Stimulated activated naive CD8-positive, alpha-beta T cell treated with anti-CD3 and anti-CD28 coated beads, Interleukin-15, amount 100 ng/mL, for 72 hours (primary cell): ENCODE results near the gene L3HYPDH.

Experiments
- ATAC-seq: fragments of 150-1000 bp; cut with Tn5 transposase; 2 replicates; pipeline ENCODE4 v1.10.0; 2021; ENCODE audit warnings: mild to moderate bottlenecking, moderate library complexity
- DNase-seq, 2 donors: peaks; one replicate each; pipeline ENCODE4 v3.0.0; 2021 to 2022
- H3K27ac Mint-ChIP-seq, 2 donors: one replicate each; pipeline ENCODE4 v1.8.0; 2022; ENCODE audit warnings: mild to moderate bottlenecking in 2 of 2, mixed read lengths in 2 of 2, moderate library complexity in 2 of 2
- H3K27me3 Mint-ChIP-seq: one replicate; pipeline ENCODE4 v1.8.0; 2022; ENCODE audit warnings: mixed read lengths
- H3K4me1 Mint-ChIP-seq: one replicate; pipeline ENCODE4 v1.8.0; 2022; ENCODE audit warnings: mild to moderate bottlenecking, mixed read lengths
- H3K4me3 Mint-ChIP-seq, 2 donors: one replicate each; pipeline ENCODE4 v1.8.0; 2022; ENCODE audit warnings: mild to moderate bottlenecking in 2 of 2, mixed read lengths in 2 of 2, moderate library complexity in 1 of 2
- H3K9me3 Mint-ChIP-seq, 2 donors: one replicate each; pipeline ENCODE4 v1.8.0; 2022; ENCODE audit warnings: mixed read lengths in 2 of 2

The L3HYPDH gene

DNA sequence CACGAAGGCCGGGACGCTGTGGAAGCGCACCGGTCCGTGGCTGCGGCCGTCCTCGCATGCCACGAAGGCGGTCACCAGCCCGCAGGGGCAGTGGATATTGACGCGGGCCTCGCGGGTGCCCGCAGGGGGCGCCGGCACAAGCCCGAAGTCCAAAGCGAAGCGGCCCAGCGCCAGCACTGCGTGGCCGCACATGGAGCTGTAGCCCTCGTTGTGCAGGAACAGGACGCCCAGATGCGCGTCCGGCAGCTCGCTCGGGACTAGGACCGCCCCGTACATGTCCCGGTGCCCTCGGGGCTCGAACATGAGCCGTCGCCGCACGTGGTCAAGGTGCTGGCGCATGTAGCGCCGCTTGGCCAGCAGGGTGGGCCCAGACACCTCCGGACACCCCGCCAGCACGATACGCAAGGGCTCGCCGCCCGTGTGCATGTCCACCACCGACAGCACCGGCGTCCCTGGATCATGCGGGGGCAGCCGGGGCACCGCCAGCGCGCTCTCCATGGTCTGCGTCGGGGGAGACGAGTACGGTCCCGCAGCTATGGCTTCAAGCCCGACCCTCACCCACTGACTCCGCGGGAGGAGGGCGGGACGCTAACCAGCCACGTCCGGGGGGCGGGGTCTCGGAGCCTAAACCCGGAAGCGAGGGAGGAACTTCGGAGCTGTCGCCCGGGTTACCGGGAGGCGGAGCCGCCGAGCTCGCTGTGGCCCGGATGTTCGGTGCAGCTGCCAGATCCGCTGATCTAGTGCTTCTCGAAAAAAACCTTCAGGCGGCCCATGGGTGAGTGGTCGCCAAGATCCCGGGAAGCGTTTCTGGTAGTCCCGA, at the start of gene L3HYPDH, which contains the start of gene JKAMP:
TSS of gene L3HYPDH (minus strand) at position 590 of the 820 bp plus-strand sequence. CDS start at position 498, 92 bp downstream.
TSS of gene JKAMP (plus strand) at position 699 of the 820 bp plus-strand sequence. CDS start at position 772, 73 bp downstream.
- peak within 1 kb of the TSS; percentile 76 to 89 for H3K27ac Mint-ChIP-seq
- no peaks in the 10 kb centered on the region for H3K9me3 Mint-ChIP-seq
- H3K4me1 Mint-ChIP-seq: peaks cover 51% of the 10 kb centered on the region
- ATAC-seq (peak; percentile 96), DNase-seq (peak; percentile 95 to 97)
- no peaks in the 10 kb centered on the region for H3K27me3 Mint-ChIP-seq
- H3K4me3 Mint-ChIP-seq: peak within 1 kb of the TSS; percentile 88

DNA sequence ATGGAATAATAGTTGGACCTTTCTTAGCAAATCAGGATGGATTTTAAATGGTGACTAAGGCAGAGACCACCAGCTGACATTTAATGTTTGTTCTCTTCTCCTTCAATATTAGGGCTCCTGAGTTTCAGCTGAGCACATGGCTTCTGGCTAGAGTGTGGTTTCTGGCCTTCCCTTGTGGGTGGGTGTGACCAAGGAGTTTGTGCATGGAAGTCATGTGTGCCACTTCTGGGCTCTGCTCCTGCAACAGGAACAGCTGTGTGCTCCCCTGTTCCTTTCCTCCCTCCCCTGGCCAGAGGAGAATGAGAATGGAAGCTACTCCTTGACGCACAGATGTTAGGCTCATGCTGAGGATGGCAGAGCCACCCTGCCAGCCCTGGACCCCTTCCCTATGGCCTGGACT, 48.2 kb upstream of the L3HYPDH start:
- DNase-seq (no peak), ATAC-seq (no peak)
- H3K9me3 Mint-ChIP-seq: no peaks in the 10 kb centered on the region
- H3K27me3 Mint-ChIP-seq: peaks cover 48% of the 10 kb centered on the region
- no peak overlapping the region for H3K27ac Mint-ChIP-seq
- H3K4me1 Mint-ChIP-seq: no peaks in the 10 kb centered on the region
- no peak overlapping the region for H3K4me3 Mint-ChIP-seq

DNA sequence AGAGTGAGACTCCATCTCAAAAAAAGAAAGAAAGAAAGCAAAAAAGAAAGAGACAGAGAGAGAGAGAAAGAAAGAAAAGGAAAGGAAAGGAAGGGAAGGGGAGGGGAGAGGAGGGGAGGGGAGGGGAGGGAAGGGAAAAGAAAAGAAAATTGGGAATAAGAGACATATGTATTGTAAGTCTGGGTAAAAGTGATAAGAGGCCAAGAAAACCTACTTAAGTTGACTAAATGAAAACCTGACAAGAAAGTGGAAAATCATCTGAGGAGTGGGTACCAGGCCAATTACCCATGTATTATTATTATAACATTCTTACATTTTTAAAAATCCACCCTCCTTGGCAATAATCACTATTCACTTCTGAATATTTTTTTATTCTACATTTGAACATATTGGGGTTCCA, 46.1 kb upstream of the L3HYPDH start:
- DNase-seq (no peak), ATAC-seq (no peak)
- Mint-ChIP-seq H3K4me3 (no peak overlapping the region), H3K9me3 (no peaks in the 10 kb centered on the region), H3K27me3 (peaks cover 42% of the 10 kb centered on the region), H3K4me1 (no peaks in the 10 kb centered on the region), H3K27ac (no peak overlapping the region)

DNA sequence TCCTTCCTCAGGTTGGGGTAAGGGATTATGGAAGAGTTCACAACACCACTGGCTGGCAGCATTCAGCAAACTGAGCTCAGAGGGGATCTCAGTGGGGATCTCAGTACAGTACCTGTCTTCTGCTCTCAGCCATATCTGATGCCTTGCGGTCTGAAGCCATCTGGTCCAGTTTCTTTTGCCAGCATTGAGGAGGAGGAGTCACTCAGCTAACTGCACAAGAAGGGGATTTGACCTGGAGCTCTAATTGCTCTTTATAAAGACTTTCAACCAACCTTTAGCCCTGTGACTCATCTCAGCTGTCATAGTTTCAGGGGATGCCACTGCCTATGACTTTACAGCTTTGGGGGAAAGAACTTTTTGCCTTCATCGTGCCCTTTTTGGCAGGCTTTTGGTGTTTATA, 45.0 kb upstream of the L3HYPDH start:
- no peak for DNase-seq
- Mint-ChIP-seq H3K4me1 (no peaks in the 10 kb centered on the region), H3K4me3 (no peak overlapping the region), H3K9me3 (no peaks in the 10 kb centered on the region), H3K27ac (no peak overlapping the region), H3K27me3 (peaks cover 42% of the 10 kb centered on the region)
- ATAC-seq: no peak

DNA sequence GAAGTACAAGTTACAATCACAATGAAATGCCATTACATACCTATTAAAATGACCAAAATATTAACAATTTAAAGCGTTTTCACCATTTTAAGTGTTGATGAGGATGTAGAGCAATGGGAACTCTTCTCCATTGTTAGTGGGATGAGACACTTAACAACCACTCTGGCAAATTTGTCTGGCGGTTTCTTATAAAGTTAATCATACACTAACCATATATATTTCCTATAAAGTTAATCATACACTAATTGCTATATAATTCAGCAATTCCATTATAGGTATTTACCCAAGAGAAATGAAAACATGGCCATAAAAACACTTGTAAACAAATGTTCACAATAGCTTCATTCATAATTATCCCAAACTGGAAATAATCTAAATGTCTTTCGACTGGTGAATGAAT, 36.0 kb upstream of the L3HYPDH start:
- no peaks in the 10 kb centered on the region for H3K4me1 Mint-ChIP-seq

DNA sequence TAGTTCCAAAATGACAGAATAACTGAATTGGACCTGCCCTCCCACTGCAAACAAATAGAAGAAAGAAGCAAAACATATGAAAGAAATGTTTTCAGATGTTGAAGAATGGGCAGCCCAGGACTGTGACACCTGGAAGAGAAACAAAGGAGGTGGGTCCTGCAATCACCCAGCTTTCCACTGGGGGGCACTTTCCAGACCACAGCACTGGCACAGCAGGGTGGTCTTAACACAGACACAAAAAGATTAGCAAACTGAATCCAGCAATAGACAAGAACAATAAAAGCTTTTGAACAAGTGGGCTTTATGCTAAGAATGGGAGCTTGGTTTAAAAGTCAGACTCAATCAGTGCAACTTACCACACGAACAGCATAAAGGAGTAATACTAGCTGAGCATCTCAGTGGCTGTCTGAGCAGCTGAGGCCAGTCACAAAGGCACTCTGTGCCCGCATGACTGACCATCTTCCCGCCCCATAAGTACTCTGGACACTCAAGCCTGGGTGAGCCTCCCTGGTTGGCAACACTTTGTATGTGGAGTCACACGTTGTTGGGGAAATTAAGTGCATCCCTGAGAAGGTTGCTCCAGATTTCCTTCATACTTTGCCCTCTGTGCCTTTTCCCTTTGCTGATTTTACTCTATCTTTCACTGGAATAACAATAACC, 27.8 kb upstream of the L3HYPDH start:
- no peak for ATAC-seq

More for the DNA sequence above, 36.0 kb upstream of the L3HYPDH start:
- Mint-ChIP-seq H3K4me3 (no peak overlapping the region), H3K9me3 (no peaks in the 10 kb centered on the region), H3K27ac (no peak overlapping the region), H3K27me3 (peaks cover 10% of the 10 kb centered on the region)
- no peak for ATAC-seq
- no peak for DNase-seq

DNA sequence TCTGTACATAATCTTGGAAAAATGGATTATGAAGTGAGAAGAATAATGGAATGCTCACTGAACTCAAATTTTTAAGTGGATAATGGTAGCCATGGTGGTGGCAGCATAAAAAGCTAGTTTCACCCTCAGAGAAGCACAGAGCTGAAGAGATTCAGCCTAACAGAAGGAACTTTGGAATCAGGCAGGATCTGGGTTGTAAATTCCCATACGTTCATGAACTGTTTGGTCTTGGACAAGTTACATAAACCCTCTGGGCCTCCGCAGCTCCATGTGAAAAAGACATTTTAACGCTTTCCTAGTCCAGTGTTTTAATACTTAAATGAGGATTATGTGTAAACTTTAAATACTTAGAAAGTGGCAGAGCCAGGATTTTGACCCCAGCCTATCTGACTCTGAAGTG, 26.8 kb upstream of the L3HYPDH start:
- H3K27me3 Mint-ChIP-seq: peaks cover 36% of the 10 kb centered on the region
- no peak overlapping the region for H3K27ac Mint-ChIP-seq
- H3K4me3 Mint-ChIP-seq: no peak overlapping the region
- ATAC-seq (no peak), DNase-seq (no peak)
- H3K9me3 Mint-ChIP-seq: peaks cover 0 to 8% of the 10 kb centered on the region in 2 donors
- H3K4me1 Mint-ChIP-seq: no peaks in the 10 kb centered on the region

More for the DNA sequence above, 27.8 kb upstream of the L3HYPDH start:
- Mint-ChIP-seq H3K9me3 (peaks cover 0 to 8% of the 10 kb centered on the region in 2 donors), H3K27me3 (peaks cover 39% of the 10 kb centered on the region), H3K27ac (no peak overlapping the region), H3K4me3 (no peak overlapping the region), H3K4me1 (no peaks in the 10 kb centered on the region)
- DNase-seq: no peak

DNA sequence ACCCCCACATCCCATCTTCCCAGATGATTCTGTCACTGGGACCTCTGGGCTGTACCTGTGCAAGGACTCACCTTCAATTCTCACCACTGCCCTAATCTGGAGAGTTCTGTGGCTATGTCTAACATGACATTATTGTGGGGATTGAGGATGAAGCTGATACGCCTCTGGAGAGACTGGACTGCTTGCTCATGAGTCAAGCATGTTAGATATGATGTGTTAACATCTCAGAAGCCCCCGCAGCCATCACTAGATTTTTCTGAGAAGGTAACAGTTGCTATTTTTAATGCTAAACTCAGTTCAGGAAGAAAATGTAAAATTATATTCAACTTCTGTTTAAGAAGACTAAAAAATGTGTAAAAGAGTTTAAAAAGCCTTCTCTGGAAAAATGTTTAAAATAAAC, 25.8 kb upstream of the L3HYPDH start:
- Mint-ChIP-seq H3K9me3 (peaks cover 0 to 8% of the 10 kb centered on the region in 2 donors), H3K4me3 (no peak overlapping the region), H3K4me1 (no peaks in the 10 kb centered on the region), H3K27me3 (peaks cover 27% of the 10 kb centered on the region), H3K27ac (no peak overlapping the region)
- no peak for DNase-seq
- ATAC-seq: no peak

DNA sequence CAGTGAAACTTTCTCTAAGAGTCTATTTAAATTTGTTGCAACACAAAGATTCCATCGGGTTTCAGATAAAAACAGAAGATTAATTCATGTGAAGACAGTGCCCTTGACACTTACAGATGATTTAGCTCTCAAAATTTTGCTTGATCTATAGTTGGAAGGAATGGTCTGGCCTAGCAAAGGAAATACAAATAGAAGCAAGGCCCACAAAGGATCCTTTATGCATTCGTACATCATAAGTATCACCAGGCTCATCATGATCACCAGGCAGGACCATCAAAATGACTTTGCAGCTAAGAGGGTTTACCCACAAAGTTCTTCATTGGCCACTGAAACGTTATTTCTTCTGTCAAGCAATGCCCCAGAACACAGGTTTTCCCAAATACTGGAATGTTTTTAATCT, 24.9 kb upstream of the L3HYPDH start:
- no peak for DNase-seq
- Mint-ChIP-seq H3K27ac (no peak overlapping the region), H3K4me3 (no peak overlapping the region)

DNA sequence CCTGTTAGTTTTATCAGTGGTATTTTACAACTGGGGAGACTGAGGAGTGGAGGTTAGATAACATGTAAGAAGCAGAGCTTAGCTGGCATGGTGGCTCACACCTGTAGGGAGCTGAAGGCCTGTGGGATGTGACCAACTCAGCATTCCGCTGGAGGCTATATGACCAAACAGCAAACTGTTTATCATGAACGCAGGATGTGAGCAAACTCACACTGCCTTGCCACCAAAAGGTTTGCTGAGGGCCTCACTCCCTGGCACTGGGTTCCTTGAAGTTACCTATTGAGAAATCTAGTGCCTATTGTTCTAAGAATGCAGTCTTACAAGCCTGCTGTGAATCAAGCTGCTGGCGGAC, 23.5 kb upstream of the L3HYPDH start:
- Mint-ChIP-seq H3K27ac (no peak overlapping the region), H3K9me3 (no peaks in the 10 kb centered on the region), H3K27me3 (peaks cover 9% of the 10 kb centered on the region), H3K4me1 (no peaks in the 10 kb centered on the region), H3K4me3 (no peak overlapping the region)
- ATAC-seq (no peak), DNase-seq (no peak)

More for the DNA sequence above, 24.9 kb upstream of the L3HYPDH start:
- H3K27me3 Mint-ChIP-seq: peaks cover 18% of the 10 kb centered on the region
- H3K4me1 Mint-ChIP-seq: no peaks in the 10 kb centered on the region
- no peak for ATAC-seq
- H3K9me3 Mint-ChIP-seq: peaks cover 0 to 1% of the 10 kb centered on the region in 2 donors

DNA sequence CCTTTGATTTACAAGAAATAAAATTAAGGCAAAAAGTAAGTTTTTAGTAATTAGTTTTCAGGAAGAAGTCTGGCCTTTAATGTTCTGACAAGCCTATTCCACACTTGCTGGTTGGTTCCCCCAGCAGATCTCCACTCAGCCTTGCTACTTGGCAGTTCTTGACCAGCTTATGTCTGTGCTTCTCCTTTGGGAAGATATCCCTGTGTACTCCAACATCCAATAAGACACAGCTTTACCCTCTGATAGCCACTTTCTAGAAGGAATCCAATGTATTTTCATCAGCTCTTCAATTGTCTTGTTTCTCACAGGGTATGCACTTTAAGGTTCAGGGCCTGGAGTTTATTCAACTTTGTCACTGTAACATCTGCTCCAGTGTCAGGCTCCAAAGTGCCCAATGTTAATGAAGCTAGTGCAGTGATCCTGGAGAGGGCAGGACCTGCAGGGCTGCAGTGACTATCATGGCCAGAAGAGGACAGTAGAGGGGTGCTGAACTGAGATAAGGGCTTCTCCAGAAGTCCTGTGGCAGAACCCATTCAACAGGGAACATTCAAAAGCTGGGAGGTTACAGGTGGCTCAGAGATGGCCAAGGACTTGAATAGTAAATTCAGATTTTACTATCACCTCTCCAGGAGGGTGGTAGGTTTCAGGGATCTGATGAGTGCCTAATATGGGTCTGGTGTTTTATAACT, 23.0 kb upstream of the L3HYPDH start:
- Mint-ChIP-seq H3K9me3 (no peaks in the 10 kb centered on the region), H3K4me3 (no peak overlapping the region), H3K27me3 (peaks cover 8% of the 10 kb centered on the region), H3K27ac (no peak overlapping the region), H3K4me1 (no peaks in the 10 kb centered on the region)
- ATAC-seq (peak; percentile 87), DNase-seq (peak; percentile 34 to 39)

DNA sequence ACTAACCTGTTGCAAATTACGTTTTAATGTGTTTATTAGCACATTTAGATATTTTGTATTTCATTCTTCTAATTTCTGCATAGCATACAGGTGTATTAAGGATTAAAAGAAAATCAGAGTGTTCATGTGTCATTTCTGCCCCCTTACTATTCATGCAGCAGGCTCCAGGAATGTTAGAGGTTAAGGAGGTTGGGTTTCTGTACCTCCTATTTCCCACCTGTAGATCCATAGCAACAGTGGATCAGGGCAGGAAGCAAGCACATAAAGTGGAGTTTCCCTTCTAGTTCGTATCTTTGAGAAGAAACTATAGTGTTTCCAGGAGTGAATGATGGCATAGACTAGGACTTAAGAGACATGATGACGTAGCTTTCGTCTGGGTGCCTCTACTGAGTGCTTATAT, 19.0 kb upstream of the L3HYPDH start:
- H3K4me3 Mint-ChIP-seq: no peak overlapping the region
- ATAC-seq: no peak
- no peaks in the 10 kb centered on the region for H3K27me3 Mint-ChIP-seq
- no peaks in the 10 kb centered on the region for H3K4me1 Mint-ChIP-seq
- no peak for DNase-seq
- no peak overlapping the region for H3K27ac Mint-ChIP-seq
- no peaks in the 10 kb centered on the region for H3K9me3 Mint-ChIP-seq

DNA sequence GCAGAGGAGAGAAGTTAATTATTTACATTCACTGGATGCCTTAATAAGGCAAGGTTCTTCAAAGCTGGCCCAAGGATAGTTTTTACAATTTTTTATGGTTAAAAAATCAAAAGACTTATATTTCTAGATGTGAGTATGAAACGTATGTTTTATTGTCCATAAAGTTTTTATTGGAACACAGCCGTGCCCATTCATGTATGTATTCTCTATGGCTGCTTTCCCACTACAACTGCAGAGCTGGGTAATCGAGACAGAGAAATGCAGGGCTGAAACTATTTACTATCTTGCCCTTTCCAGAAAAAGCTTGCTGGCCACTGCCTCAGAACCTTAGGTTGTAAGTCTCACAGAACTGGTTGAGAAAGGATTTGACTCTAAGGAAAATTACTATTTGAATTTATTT, 16.5 kb upstream of the L3HYPDH start:
- no peaks in the 10 kb centered on the region for H3K27me3 Mint-ChIP-seq
- DNase-seq (no peak), ATAC-seq (no peak)
- H3K4me1 Mint-ChIP-seq: no peaks in the 10 kb centered on the region
- H3K9me3 Mint-ChIP-seq: no peaks in the 10 kb centered on the region
- H3K27ac Mint-ChIP-seq: peak overlapping the region in 1 of 2 donors; percentile 57
- H3K4me3 Mint-ChIP-seq: no peak overlapping the region

DNA sequence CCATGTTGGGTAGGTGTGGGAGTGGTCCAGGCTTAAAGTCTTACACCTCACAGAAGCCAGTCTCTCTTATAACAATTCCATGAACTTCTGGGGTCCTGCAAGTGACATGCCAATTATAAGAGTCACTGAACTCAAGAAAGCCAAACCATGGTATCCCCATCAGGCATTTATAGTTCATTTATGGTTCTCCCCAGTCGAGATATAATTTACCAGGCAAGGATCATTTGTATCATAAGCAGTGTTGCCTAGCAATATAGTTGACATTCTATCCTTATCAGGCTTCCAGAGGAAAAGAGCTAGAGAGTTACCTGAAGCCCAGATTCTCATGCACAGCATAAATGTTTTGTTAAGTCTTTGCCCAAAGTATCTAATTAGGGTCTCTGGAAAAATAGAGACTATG, 8.2 kb upstream of the L3HYPDH start:
- H3K27ac Mint-ChIP-seq: no peak overlapping the region
- H3K4me3 Mint-ChIP-seq: no peak overlapping the region
- DNase-seq (no peak), ATAC-seq (no peak)
- H3K27me3 Mint-ChIP-seq: no peaks in the 10 kb centered on the region
- H3K9me3 Mint-ChIP-seq: no peaks in the 10 kb centered on the region
- H3K4me1 Mint-ChIP-seq: peaks cover 27% of the 10 kb centered on the region

DNA sequence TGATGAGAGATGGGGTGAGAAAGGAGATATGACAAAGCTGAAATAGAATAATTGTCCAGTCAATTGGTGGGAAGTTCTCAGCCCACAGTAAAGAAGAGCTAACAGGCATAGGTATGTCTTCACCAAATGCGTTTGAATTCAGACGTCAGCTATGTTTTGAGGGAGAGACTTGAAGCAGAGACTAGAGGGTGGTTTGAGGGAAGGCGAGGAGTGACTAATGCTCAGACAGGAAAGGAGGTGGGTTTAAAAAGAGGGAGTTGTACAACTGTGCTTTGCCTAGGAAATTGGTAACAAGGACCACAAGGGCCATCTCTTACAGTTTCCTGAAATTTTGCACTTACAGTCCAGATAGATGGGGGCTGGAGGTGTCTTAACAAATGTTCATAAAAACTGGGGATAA, 6.5 kb upstream of the L3HYPDH start:
- Mint-ChIP-seq H3K4me3 (no peak overlapping the region), H3K9me3 (no peaks in the 10 kb centered on the region), H3K4me1 (peaks cover 28% of the 10 kb centered on the region), H3K27ac (no peak overlapping the region), H3K27me3 (no peaks in the 10 kb centered on the region)
- ATAC-seq: no peak
- no peak for DNase-seq
